ENCODE results near the gene COBLL1. TPM values are rescaled to one million over a fixed set of nuclear protein-coding genes. Genes with fewer than 3 reads are reported as not detected.

The COBLL1 gene
- total RNA-seq, 4 donors from 2014 or later, result 41.4 to 66.0 (median 61.9) TPM

GRCh38 chr2:164662868-164663631 is 178.6 kb downstream of the COBLL1 start:
- H3K4me1 ChIP-seq, result peaks cover 3 to 25% (median 23%) of the 10 kb centered on the region in 4 donors
- intact Hi-C loops (cut with DNase I), result no loop called here
- TF ChIP-seq CTCF (IDR thresholded peaks at IDR 0.05) (no peak), POLR2AphosphoS5 (IDR thresholded peaks at IDR 0.05) (no peak), EP300 (IDR thresholded peaks at IDR 0.05) (no peak), POLR2A (IDR thresholded peaks at IDR 0.05; ENCODE audit: low read depth) (no peak)
- H3K27me3 ChIP-seq, result no peaks in the 10 kb centered on the region
- H3K36me3 ChIP-seq, result peaks cover 0 to under 1% (median 0%) of the 10 kb centered on the region in 4 donors
- H3K4me3 ChIP-seq, result no peak overlapping the region
- peak overlapping the region in 2 of 4 donors; percentile 43 to 60 for H3K27ac ChIP-seq (replicated peaks in 1 of 4)
- WGBS, result 91% methylated on average over 1 of the region's 1 CpG
- H3K9me3 ChIP-seq, result no peaks in the 10 kb centered on the region
- no peak for DNase-seq (ENCODE audit: extremely low spot score)

GRCh38 chr2:164662066-164662465 is 179.6 kb downstream of the COBLL1 start:
- H3K4me3 ChIP-seq, result no peak overlapping the region
- no peak for DNase-seq (ENCODE audit: extremely low spot score)
- H3K27ac ChIP-seq (replicated peaks in 1 of 4), result peak overlapping the region; percentile 2 to 60 (median 23)
- H3K4me1 ChIP-seq, result peaks cover 3 to 25% (median 23%) of the 10 kb centered on the region in 4 donors
- H3K9me3 ChIP-seq, result no peaks in the 10 kb centered on the region
- H3K27me3 ChIP-seq, result no peaks in the 10 kb centered on the region
- WGBS, result 40% methylated on average over 1 of the region's 1 CpG
- peaks cover 0 to 4% (median 0%) of the 10 kb centered on the region in 4 donors for H3K36me3 ChIP-seq
- intact Hi-C loops (cut with DNase I), result no loop called here
- TF ChIP-seq POLR2AphosphoS5 (IDR thresholded peaks at IDR 0.05), result no peak
- no peak for TF ChIP-seq POLR2A (IDR thresholded peaks at IDR 0.05; ENCODE audit: low read depth)
- TF ChIP-seq CTCF (IDR thresholded peaks at IDR 0.05), result no peak
- TF ChIP-seq EP300 (IDR thresholded peaks at IDR 0.05), result no peak

- Histone ChIP-seq H3K9me3 (no peaks in the 10 kb centered on the region), H3K4me3 (no peak overlapping the region), H3K27me3 (no peaks in the 10 kb centered on the region), H3K36me3 (peaks cover 0 to 4% (median 0%) of the 10 kb centered on the region in 4 donors), H3K27ac (replicated peaks in 1 of 4) (no peak overlapping the region), H3K4me1 (peaks cover 3 to 25% (median 23%) of the 10 kb centered on the region in 4 donors)
- no peak for DNase-seq (ENCODE audit: extremely low spot score)
- TF ChIP-seq POLR2A (IDR thresholded peaks at IDR 0.05; ENCODE audit: low read depth), result no peak
- TF ChIP-seq EP300 (IDR thresholded peaks at IDR 0.05), result no peak
- TF ChIP-seq POLR2AphosphoS5 (IDR thresholded peaks at IDR 0.05), result no peak
- TF ChIP-seq CTCF (IDR thresholded peaks at IDR 0.05), result no peak
- intact Hi-C loops (cut with DNase I), result no loop called here
Observed at GRCh38 chr2:164661349-164661748, 180.3 kb downstream of the COBLL1 start.

GRCh38 chr2:164657129-164657528 is 184.5 kb downstream of the COBLL1 start:
- no peak overlapping the region for H3K27ac ChIP-seq (replicated peaks in 1 of 4)
- TF ChIP-seq CTCF (IDR thresholded peaks at IDR 0.05) (no peak), POLR2A (IDR thresholded peaks at IDR 0.05; ENCODE audit: low read depth) (no peak), POLR2AphosphoS5 (IDR thresholded peaks at IDR 0.05) (no peak), EP300 (IDR thresholded peaks at IDR 0.05) (no peak)
- no peaks in the 10 kb centered on the region for H3K27me3 ChIP-seq
- H3K4me1 ChIP-seq, result peaks cover 3 to 21% (median 11%) of the 10 kb centered on the region in 4 donors
- intact Hi-C loops (cut with DNase I), result no loop called here
- H3K36me3 ChIP-seq, result peaks cover 0 to 4% (median 0%) of the 10 kb centered on the region in 4 donors
- no peak overlapping the region for H3K4me3 ChIP-seq
- DNase-seq (ENCODE audit: extremely low spot score), result no peak
- 75% methylated on average over 2 of the region's 2 CpGs for WGBS
- no peaks in the 10 kb centered on the region for H3K9me3 ChIP-seq
